HUES6 (cell line): ENCODE results near the gene ZNF532.

Source experiments
- H3K27ac ChIP-seq: 2 replicates; pipeline ENCODE4 v1.7.0; 2013; ENCODE audit warnings: low read depth, mild to moderate bottlenecking, low read length, inconsistent platforms
- H3K27me3 ChIP-seq: 2 replicates; pipeline ENCODE4 v1.6.1; 2013; ENCODE audit warnings: low read length; ENCODE audit not compliant: control insufficient read depth, insufficient read depth
- H3K36me3 ChIP-seq: 2 replicates; pipeline ENCODE4 v1.6.1; 2013; ENCODE audit warnings: low read length; ENCODE audit not compliant: control insufficient read depth, insufficient read depth
- H3K4me1 ChIP-seq: 2 replicates; pipeline ENCODE4 v1.6.1; 2013; ENCODE audit warnings: low read length; ENCODE audit not compliant: control insufficient read depth, insufficient read depth
- H3K4me3 ChIP-seq: 2 replicates; pipeline ENCODE4 v1.5.1; 2013; ENCODE audit warnings: low read depth, low read length
- H3K9ac ChIP-seq: one replicate; pipeline ENCODE4 v1.6.1; 2013; ENCODE audit warnings: mild to moderate bottlenecking, low read length
- H3K9me3 ChIP-seq: 2 replicates; pipeline ENCODE4 v1.6.1; 2013; ENCODE audit warnings: low read depth, low read length; ENCODE audit not compliant: control insufficient read depth, insufficient read depth

ZNF532 gene

GRCh38 chr18:58922995-58923394, 58.3 kb downstream of the ZNF532 start:
- peaks cover 78% of the 10 kb centered on the region for H3K36me3 ChIP-seq

GRCh38 chr18:58924473-58924872, 59.8 kb downstream of the ZNF532 start:
- H3K9me3 ChIP-seq: peaks cover 6% of the 10 kb centered on the region
- H3K27me3 ChIP-seq: no peaks in the 10 kb centered on the region
- no peak overlapping the region for H3K9ac ChIP-seq
- H3K27ac ChIP-seq: no peak overlapping the region
- no peak overlapping the region for H3K4me3 ChIP-seq
- peaks cover 69% of the 10 kb centered on the region for H3K36me3 ChIP-seq
- peaks cover 28% of the 10 kb centered on the region for H3K4me1 ChIP-seq

More at GRCh38 chr18:58922995-58923394, 58.3 kb downstream of the ZNF532 start:
- Histone ChIP-seq H3K27ac (no peak overlapping the region), H3K9ac (no peak overlapping the region), H3K4me3 (no peak overlapping the region), H3K9me3 (peaks cover 6% of the 10 kb centered on the region), H3K27me3 (no peaks in the 10 kb centered on the region), H3K4me1 (peaks cover 13% of the 10 kb centered on the region)

GRCh38 chr18:58927659-58928058, 63.0 kb downstream of the ZNF532 start:
- Histone ChIP-seq H3K27me3 (no peaks in the 10 kb centered on the region), H3K27ac (peak overlapping the region; percentile 35; the same call in 1 of the 2 replicates), H3K4me3 (peak overlapping the region; percentile 30)

GRCh38 chr18:58928386-58928785, 63.7 kb downstream of the ZNF532 start:
- peaks cover 4% of the 10 kb centered on the region for H3K9me3 ChIP-seq
- H3K27ac ChIP-seq: no peak overlapping the region
- H3K4me3 ChIP-seq: peak overlapping the region; percentile 21; the same call in 1 of the 2 replicates
- H3K36me3 ChIP-seq: peaks cover 41% of the 10 kb centered on the region
- H3K27me3 ChIP-seq: no peaks in the 10 kb centered on the region
- peaks cover 36% of the 10 kb centered on the region for H3K4me1 ChIP-seq
- H3K9ac ChIP-seq: no peak overlapping the region

More at GRCh38 chr18:58927659-58928058, 63.0 kb downstream of the ZNF532 start:
- Histone ChIP-seq H3K4me1 (peaks cover 36% of the 10 kb centered on the region), H3K36me3 (peaks cover 48% of the 10 kb centered on the region), H3K9ac (no peak overlapping the region), H3K9me3 (peaks cover 6% of the 10 kb centered on the region)

- Histone ChIP-seq H3K27ac (no peak overlapping the region), H3K9me3 (peaks cover 2% of the 10 kb centered on the region), H3K36me3 (peaks cover 37% of the 10 kb centered on the region), H3K27me3 (no peaks in the 10 kb centered on the region), H3K4me3 (no peak overlapping the region), H3K4me1 (peaks cover 36% of the 10 kb centered on the region), H3K9ac (no peak overlapping the region)
These were observed 64.5 kb downstream of the ZNF532 start for GRCh38 chr18:58929206-58929605.

GRCh38 chr18:58934356-58934755, 69.7 kb downstream of the ZNF532 start:
- Histone ChIP-seq H3K9ac (no peak overlapping the region), H3K9me3 (no peaks in the 10 kb centered on the region), H3K27me3 (no peaks in the 10 kb centered on the region), H3K4me3 (no peak overlapping the region), H3K27ac (no peak overlapping the region), H3K36me3 (peaks cover 60% of the 10 kb centered on the region), H3K4me1 (peaks cover 9% of the 10 kb centered on the region)

GRCh38 chr18:58934933-58935577, 70.4 kb downstream of the ZNF532 start:
- Histone ChIP-seq H3K9ac (no peak overlapping the region), H3K27ac (no peak overlapping the region), H3K9me3 (no peaks in the 10 kb centered on the region), H3K4me3 (no peak overlapping the region), H3K27me3 (no peaks in the 10 kb centered on the region), H3K4me1 (peaks cover 2% of the 10 kb centered on the region), H3K36me3 (peaks cover 67% of the 10 kb centered on the region)

GRCh38 chr18:58937071-58937886, 72.6 kb downstream of the ZNF532 start:
- peaks cover 71% of the 10 kb centered on the region for H3K36me3 ChIP-seq
- H3K9ac ChIP-seq: no peak overlapping the region
- H3K4me1 ChIP-seq: no peaks in the 10 kb centered on the region
- H3K27ac ChIP-seq: no peak overlapping the region
- H3K4me3 ChIP-seq: no peak overlapping the region
- no peaks in the 10 kb centered on the region for H3K9me3 ChIP-seq
- H3K27me3 ChIP-seq: no peaks in the 10 kb centered on the region

GRCh38 chr18:58937887-58938267, 73.2 kb downstream of the ZNF532 start:
- no peak overlapping the region for H3K9ac ChIP-seq
- no peaks in the 10 kb centered on the region for H3K27me3 ChIP-seq
- H3K4me1 ChIP-seq: no peaks in the 10 kb centered on the region
- no peaks in the 10 kb centered on the region for H3K9me3 ChIP-seq
- H3K36me3 ChIP-seq: peaks cover 76% of the 10 kb centered on the region
- no peak overlapping the region for H3K27ac ChIP-seq
- no peak overlapping the region for H3K4me3 ChIP-seq

- H3K4me3 ChIP-seq: no peak overlapping the region
- no peaks in the 10 kb centered on the region for H3K9me3 ChIP-seq
- peaks cover 85% of the 10 kb centered on the region for H3K36me3 ChIP-seq
- H3K9ac ChIP-seq: no peak overlapping the region
- 0 out of 2 replicates have a peak, but pooled peaks cover 3% of the 10 kb centered on the region for H3K4me1 ChIP-seq
- H3K27ac ChIP-seq: peak overlapping the region; percentile 47; the same call in 1 of the 2 replicates
- H3K27me3 ChIP-seq: no peaks in the 10 kb centered on the region
These were observed 76.9 kb downstream of the ZNF532 start for GRCh38 chr18:58941426-58942099.

GRCh38 chr18:58943896-58944295, 79.2 kb downstream of the ZNF532 start:
- no peak overlapping the region for H3K27ac ChIP-seq

More at GRCh38 chr18:58943896-58944295, 79.2 kb downstream of the ZNF532 start:
- 0 out of 2 replicates have a peak, but pooled peaks cover 3% of the 10 kb centered on the region for H3K4me1 ChIP-seq
- H3K27me3 ChIP-seq: no peaks in the 10 kb centered on the region
- H3K9me3 ChIP-seq: no peaks in the 10 kb centered on the region
- peaks cover 83% of the 10 kb centered on the region for H3K36me3 ChIP-seq
- no peak overlapping the region for H3K9ac ChIP-seq
- no peak overlapping the region for H3K4me3 ChIP-seq
